Stimulated activated CD8-positive, alpha-beta memory T cell treated with anti-CD3 and anti-CD28 coated beads, Interleukin-7, amount 100 ng/mL, for 1 hour (primary cell): Measurements from ENCODE around the gene CFAP46.
"Not testable (repeated sequence)": the region's sequence is repeated elsewhere in the genome, so short reads cannot be mapped to it uniquely, and the experiment has no call there.

Experiments used
- DNase-seq, 2 donors: peaks; one replicate each; pipeline ENCODE4 v3.0.0-alpha.2; 2020; ENCODE audit warnings: low read depth in 2 of 2

CFAP46 gene

DNA sequence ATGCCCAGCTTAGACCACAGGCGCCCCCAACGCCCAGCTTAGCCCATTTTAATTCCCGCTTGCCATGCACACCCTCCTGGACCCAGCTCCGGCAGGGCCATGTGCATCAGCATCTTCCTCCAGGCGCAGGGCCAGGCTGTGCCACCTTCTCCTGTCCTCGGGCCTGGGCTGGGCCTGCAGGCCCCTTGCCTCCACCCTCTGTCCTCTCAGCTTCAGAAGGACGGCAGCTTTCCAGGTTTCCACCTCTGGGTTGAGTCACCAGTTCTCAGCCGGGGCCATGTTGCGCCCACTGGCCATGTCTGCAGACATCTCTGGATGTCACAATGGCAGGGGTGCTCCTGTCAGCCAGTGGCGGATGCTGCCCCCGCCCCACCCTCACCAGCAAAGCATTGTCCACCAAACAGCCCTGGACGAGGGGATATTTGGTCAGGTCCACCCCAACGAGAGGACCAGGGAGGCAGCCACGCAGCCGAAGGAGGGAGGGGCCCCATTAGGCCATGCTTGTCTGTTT lies 97.3 kb downstream of the CFAP46 start:
- no peak for DNase-seq

DNA sequence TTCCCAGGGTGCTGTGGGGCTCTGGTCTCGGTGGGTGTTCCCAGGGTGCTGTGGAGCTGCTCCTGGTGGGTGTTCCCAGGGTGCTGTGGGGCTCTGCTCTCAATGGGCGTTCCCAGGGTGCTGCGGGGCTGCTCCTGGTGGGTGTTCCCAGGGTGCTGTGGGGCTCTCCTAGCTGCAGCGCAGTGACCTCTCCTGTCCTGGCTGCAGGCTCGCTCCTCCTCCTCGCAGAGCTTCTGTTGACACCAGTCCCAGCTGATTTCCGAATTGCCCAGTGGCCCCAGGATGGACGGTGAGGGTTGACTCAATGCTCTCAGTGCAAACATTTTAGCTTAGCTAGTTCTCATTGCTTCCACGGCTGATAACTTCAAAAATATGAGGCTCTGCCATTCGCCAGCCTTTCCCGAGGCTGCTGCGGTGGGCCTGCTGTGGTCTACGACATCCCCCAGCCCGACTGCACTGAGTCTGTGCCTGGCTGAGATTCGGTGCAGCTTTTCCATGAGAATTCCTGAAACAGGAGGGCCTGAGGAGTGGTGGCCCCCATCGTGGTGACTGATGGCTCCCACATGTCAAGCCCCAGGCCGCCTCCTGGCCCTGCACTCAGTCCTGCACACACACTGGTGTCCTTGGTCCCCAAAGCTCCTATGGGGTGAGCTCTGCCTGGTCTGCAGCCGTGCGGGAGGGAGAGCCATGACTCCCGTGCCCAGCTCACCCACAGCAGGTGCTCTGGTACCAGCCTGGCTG lies 98.1 kb downstream of the CFAP46 start:
- DNase-seq, result no peak

DNA sequence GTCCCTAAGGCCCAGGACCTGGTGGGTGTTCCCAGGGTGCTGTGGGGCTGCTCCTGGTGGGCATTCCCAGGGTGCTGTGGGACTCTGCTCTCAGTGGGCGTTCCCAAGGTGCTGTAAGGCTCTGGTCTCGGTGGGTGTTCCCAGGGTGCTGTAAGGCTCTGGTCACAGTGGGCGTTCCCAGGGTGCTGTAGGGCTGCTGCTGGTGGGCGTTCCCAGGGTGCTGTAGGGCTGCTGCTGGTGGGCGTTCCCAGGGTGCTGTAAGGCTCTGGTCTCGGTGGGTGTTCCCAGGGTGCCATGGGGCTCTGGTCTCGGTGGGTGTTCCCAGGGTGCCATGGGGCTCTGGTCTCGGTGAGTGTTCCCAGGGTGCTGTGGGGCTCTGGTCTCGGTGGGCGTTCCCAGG lies 99.1 kb downstream of the CFAP46 start:
- not testable (repeated sequence) for DNase-seq

DNA sequence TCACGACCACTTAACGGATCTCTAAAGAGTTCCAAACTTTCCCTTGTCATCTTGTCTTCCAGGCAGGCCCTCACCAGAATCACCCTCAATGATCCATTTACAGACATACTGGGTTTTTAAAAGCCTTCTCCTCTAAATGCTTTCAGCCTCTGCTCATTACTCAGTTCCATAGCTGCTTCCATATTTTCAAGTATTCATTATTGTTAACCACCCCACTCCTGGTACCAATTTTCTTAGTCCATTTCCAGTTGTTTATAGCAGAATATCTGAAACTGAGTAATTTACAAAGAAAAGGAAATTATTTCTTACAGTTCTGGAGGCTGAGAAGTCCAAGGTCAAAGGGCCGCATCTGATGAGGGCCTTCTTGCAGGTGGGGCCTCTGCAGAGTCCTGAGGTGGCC lies 100.0 kb downstream of the CFAP46 start:
- no peak for DNase-seq

DNA sequence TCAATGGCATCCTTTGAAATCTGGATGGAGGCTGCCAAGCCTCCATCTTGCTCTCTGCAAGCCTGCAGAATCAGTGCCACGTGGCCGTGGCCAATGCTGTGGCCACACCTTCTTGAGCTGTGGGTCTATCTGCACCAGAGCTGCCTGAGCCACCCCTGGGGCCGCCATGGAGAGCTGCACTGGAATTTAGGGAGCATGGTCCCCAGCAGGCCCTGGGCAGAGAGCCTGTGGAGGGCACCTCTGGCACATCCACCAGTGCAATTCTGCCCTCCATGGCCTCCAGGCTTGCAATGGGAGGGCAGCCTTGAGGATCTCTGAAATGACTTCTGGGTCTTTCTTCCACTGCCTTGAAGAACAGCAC lies 100.8 kb downstream of the CFAP46 start:
- DNase-seq, result no peak

DNA sequence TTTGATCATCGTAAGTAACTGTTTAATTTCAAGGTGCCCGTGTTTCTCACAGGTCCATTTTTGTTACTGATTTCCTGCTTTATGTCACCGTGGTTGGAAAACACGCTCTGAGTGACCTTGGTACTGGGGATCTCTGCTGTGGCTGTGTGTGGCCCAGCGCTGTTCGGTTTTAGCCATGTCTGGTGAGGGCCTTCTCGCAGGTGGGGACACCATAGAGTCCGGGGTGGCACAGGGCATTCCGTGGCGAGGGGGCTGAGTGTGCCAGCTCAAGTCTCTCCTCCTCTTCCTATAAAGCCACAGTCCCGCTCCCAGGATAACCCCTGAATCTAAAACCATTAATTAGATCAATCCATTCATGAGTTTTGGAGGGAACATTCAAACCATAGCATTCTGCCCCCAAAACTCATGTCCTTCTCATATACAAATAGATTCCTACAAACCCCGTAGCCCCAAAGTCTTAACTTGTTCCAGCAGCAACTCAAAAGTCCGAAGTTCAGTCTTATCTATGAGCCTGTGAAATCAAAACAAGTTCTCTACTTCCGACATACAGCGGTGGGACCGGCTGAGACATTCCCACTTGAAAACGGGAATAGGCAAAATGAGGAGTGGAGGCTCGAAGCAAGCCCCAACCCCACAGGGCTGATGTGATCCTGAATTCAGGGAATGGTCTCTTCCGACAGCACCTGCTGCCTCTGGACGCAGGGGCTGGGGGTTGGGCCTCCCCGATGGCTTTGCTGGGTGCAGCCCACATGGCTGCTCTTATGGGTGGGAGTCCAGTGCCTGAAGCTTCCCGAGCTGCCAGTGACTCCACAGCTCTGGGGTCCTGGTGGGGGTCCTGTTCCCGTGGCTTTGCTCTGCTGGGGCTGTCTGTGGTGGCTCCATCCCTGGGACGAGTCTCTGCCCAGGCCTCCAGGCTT lies 101.4 kb downstream of the CFAP46 start:
- no peak for DNase-seq

DNA sequence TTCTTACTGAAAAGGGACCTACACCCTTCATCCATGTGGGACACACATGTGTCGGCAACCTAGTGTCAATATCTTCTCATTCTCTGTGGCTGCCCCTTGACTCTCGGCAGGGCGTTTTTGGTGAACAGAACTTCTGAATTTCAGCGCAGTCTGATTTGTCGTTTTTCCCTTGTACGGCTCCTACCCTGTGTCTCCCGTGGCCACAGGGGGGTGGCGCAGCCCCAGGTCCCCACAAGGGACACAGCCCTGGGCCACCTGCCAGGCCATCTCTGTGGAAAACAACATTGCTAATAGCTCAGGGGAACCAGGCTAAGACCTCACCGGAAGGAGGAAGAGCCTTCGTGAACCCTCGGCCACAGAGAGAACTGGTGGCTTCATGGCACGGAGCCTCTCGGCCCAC lies 103.3 kb downstream of the CFAP46 start:
- DNase-seq, result no peak

DNA sequence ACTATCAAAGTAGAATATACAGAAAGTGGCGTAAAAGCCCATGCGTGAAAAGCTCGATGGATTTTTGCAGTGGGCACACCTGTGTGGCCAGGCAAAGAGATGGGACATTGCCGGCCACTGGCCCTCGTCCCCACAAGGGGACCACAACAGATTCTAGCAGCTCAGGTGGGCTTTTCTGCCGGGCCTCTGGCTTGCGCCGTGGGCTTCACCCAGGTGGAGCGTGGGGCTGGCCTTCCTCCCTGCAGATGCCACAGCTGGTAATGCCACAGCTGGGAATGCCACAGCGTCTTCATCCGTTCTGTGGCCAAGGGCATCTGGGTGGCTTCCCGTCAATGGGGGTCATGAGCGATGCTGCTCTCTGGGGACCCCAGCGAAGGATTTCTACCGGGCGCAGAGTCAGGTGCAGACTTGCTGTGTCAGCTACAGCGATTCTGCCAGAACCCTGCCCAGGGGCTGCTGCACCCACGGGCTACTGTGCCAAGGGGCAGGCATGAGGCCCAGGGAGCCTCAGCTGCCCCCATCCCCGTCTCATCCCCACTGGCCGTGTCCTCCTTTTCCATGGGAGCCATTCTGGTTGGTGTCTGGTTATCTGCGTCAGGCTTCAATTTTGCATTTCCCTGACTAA lies 103.9 kb downstream of the CFAP46 start:
- DNase-seq, result no peak

DNA sequence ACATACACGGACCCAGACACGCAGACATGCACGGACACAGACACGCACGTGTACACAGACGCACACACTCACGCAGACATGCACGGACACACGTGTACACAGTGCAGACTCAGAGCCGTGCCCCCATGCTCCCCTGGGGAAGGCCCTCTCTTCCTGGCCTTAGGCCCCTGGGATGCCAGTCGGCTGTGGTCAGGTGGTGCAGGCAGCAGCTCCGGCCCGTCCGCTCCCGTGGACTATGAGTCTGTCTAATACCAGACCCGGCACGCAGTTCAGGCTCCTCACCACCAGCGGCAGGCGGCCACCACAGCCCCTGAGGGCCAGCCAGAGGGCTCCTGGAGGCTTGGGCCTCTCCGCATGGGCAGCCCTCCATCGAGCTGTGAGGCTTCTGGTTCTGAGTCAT lies 104.5 kb downstream of the CFAP46 start:
- no peak for DNase-seq

DNA sequence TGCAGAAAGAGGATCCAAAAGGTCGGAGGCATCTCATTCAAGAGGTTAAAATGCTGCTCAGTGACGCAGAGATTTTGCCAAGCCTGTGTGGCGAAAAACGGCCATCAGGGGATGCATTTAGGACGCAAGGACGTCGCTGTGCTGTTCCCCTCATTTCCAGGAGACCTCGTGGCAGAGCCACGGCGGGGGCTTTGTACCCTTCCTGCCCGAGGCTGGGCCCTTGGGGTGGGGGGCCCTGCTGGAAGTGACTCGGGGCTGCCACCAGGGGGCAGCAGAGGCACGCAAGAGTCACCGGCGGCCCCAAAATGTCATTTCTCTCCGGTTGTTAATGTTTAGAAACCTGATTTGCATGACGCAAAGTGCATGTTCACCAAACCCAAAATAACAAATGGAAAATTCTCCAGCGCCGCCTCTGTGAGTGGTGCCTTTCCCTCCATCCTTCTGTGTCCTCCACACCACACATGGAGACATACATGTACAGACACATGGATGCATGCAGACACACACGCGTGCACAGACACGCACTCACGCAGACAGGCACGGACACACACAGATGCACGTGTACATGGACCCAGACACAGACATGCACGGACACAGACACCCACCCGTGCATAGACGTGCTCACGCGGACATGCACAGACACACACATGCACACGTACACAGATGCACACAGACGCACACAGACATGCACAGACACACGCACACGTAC lies 105.4 kb downstream of the CFAP46 start:
- peak in 1 of 2 donors; percentile 8 for DNase-seq

DNA sequence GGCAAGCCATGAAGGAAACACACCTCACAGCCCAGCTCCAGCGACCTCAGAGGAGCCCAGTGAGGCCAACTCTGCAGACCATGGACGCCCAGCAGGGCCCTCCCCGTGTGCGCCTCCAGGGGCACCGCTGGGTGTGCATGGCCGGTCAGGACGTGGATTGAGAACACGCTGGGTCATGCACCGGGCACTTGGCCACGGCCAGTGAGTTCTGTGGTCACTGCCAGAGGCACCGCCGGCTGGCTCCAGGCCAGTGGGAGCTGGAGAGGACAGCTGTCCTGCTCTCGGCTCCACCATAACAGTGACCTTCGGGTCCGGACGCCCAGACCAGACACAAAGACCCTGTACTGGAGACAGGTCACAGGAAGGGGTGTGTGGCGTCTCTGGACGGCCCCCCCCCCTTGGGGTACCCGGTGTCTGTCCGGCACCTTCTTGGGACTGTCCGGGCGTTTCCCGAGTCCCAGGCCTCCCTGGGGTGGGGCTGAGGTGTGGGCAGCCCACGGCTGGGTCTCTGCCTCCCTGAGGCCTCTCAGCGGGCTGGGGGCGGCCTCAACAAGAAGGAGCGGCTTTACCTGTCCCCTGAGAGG lies 106.0 kb downstream of the CFAP46 start:
- no peak for DNase-seq

DNA sequence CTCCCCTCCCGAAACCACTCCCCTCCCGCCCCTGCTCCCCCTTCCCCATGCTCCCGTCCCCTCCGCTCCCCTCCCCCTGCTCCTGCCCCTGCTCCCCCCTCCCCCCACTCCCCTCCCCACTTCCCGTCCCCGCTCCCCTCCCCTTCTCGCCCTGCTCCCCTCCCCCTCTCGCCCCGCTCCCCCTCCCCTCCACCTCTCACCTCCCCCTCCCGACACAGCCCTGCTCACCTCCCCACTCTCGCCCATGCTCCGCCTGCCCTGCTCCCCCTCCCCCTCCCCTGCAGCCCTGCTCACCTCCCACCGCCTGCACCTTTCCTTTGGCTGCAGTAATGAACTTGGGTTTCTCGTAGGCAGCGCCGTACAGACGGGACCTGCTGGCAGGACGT lies 106.5 kb downstream of the CFAP46 start:
- no peak for DNase-seq

DNA sequence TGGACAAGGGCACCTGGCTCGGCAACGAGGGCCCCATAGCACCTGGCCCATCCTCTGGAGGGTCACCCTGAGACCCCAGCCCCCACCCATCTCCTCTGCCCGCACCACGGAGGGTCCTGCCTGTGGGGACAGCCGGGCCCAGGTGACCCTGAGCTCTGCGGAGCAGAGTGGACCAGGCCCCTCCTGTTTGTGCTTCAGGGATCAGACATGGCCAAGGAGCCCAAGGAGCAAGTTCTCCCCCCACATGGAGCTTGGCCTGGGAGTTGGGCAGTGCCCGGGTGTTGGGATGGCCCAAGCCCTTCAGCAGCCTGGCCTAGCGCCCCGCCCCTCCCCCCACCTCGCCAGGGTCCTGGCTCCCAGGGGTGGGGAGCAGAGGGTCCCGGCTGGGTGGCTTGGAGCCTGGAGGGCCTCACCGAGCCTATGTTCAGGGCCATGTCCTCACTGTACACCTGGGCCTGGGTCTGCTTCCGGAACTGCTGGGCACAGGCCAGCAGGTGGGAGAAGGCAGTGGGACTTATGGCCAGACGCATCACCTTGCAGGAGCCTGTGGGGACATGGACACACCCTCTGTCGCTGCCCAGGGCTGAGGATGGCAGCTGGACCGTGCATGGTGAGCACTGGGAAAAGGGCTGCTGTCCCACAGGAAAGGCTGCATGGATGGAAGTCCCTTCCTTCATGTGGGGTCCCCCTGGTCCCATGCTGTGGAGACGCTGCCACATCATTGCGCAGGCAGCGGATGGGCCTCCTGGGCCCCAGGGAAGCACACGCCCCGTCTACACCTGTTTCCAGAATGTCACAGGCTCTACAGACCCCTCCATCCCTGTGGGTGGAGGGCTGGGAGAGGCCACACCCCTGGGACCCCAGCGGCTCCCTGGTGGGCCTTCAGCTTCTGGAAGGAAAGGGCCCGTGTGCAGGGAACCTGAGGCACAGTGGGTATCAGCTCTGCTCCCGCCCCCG lies 107.2 kb downstream of the CFAP46 start:
- DNase-seq, result no peak

DNA sequence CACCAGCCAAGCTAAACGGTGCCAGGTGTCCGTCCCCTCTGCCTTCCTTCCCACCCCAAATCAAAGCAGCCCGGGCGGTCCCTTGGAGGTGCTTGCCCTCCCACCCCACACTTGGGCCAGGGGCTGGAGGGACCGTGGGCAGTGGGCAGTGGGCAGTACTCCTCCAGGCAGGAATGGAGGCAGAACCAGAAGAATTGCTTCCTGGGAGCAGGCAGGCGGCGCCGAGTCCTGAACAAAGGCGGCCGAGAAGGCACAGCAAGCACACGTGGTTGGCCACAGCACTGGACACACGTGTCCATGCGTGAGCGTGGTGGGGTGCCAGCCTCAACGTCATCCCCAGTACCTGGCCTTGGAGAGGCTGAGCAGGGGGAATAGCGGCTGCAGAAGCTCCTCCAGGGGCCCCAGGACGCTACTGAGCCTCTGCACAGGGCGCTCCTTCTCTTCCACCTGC lies 108.0 kb downstream of the CFAP46 start:
- DNase-seq, result no peak

DNA sequence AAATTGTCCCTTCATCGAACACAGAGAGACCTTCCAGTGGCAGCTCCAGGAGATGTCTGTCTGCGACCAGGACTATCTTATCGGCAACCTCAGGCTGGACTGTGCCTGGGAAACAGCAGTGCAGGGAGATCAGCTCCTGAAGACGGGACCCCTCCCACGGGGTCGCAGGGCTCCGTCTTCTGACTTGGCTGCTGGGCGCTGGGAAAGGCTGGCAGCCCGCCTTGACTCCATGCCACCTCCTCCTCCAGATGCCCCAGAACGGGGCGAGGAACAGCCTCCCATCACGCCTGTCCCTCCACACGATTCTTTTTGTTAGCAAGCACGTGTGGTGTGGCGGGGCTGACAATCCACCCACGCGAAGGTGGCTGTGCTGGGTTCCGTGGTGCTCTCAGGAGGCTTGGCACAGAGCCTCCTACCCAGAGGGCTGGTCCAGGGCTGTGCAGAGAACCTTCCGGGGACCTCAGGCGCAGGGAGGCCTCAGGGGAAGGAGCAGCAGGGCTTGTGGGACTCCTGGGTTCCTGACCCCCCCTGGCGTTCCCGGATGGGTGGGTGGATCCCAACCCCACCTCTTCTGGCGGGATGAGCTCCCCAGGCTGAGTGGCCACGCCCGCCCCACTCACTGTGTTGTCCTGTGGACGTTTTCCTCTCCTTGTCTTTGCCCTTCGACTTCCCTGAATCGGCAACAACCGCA lies 108.8 kb downstream of the CFAP46 start:
- no peak for DNase-seq

DNA sequence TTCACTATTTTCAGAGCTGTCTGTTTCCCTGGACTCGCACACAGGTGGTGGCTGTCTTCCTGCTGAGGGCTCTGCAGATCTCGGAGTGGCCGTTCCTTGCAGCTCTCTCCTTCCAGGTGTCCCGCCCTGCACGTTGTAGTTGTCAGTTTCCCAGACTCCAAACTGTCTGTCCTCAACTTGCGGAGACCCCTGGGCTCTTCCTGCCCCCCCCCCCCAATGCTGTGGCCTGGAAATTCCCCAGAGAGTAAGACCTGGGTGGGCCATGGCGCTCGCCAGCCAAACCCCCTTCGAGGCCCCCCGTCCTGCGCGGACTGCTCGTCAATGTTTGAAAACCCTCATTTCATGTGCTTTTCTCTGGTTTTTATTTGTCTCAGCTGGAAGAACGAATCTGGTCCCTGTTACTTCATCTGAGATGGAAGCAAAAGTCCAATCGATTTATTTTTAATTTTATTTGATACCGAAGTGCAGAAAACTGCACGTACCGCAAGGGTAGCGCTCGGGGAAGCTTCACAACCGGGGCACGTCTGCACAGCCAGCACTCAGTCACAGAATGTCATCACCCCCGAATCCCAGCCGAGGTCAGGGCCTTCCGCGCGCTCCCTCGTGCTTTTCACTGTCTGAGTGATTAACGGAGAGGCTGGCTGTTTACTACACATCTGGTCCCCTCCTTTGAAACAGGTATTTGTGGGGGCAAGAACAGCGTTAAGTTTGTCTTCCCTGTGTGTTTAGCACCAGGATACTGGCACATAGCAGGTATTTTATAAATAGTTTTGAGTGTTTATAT lies 110.0 kb downstream of the CFAP46 start:
- DNase-seq, result no peak

DNA sequence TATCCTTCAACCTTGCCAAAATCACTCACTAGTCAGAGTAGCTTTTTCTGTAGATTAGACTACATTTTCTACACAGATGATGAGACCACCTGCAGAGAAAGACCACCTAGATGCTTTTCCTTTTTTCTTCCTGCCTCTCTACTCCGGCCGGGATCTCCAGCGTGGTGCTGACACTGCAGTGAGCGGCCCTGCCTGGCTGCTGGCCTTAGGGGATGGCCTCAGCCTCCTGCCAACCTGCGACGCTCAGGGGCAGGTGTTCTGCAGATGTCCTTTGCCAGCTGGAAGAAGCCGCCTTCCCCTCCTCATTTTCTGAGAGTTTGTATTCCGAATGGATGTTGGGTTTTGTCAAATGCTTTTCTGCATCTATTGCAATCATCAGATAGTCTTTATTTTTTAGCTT lies 113.0 kb downstream of the CFAP46 start:
- DNase-seq, result no peak

DNA sequence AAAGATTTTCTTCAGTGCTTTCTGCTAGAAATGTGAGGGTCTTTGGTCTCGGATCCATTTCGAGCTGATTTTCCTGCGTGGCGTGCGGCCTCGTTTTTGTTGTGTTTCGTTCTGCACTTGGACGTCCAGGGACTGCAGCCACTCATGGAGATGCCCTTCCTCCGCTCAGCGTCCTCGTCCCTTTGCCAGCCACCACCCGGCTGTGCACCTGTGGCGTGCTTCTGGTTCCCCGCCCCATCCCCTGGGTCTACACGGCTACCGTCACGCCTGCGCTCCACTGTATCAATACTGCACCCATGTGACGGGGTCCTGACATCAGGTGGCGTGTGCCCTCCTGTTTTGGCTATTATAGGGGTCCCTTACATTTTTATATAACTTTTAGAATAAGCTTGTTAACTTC lies 113.7 kb downstream of the CFAP46 start:
- DNase-seq, result no peak
